ENCODE results near the gene RRAGA. TPM values are rescaled to one million over a fixed set of nuclear protein-coding genes. Genes with fewer than 3 reads are reported as not detected.
"Not testable (repeated sequence)": the region's sequence is repeated elsewhere in the genome, so short reads cannot be mapped to it uniquely, and the experiment has no call there.

The RRAGA gene
- polyA plus RNA-seq (2012; ENCODE audit: insufficient read depth, insufficient read length): 44.7 TPM

- peak within 1 kb of the TSS; percentile 88 for H3K4me3 ChIP-seq (ENCODE audit: low read length)
- DNase-seq (ENCODE audit: low read depth, low spot score): peak; percentile 93
Measured at GRCh38 chr9:19048966-19049916, at the start of gene RRAGA. Gene RRAGA (plus strand): TSS chr9:19049427. CDS start chr9:19049660, 233 bp downstream.

GRCh38 chr9:19000133-19000532, 49.1 kb upstream of the RRAGA start:
- H3K4me3 ChIP-seq (ENCODE audit: low read length): no peak overlapping the region
- no peak for DNase-seq (ENCODE audit: low read depth, low spot score)

GRCh38 chr9:19009391-19009965, 39.7 kb upstream of the RRAGA start:
- DNase-seq (ENCODE audit: low read depth, low spot score): no peak
- H3K4me3 ChIP-seq (ENCODE audit: low read length): no peak overlapping the region

GRCh38 chr9:19018201-19018600, 31.0 kb upstream of the RRAGA start:
- no peak for DNase-seq (ENCODE audit: low read depth, low spot score)
- no peak overlapping the region for H3K4me3 ChIP-seq (ENCODE audit: low read length)

GRCh38 chr9:19020886-19021455, 28.3 kb upstream of the RRAGA start:
- no peak for DNase-seq (ENCODE audit: low read depth, low spot score)
- H3K4me3 ChIP-seq (ENCODE audit: low read length): no peak overlapping the region

- not testable (repeated sequence) for H3K4me3 ChIP-seq (ENCODE audit: low read length); DNase-seq (ENCODE audit: low read depth, low spot score)
Measured at GRCh38 chr9:19021649-19022048, 27.6 kb upstream of the RRAGA start.

GRCh38 chr9:19022206-19022605, 27.0 kb upstream of the RRAGA start:
- H3K4me3 ChIP-seq (ENCODE audit: low read length): no peak overlapping the region
- no peak for DNase-seq (ENCODE audit: low read depth, low spot score)

GRCh38 chr9:19023078-19023477, 26.1 kb upstream of the RRAGA start:
- no peak for DNase-seq (ENCODE audit: low read depth, low spot score)
- H3K4me3 ChIP-seq (ENCODE audit: low read length): no peak overlapping the region

- no peak for DNase-seq (ENCODE audit: low read depth, low spot score)
- no peak overlapping the region for H3K4me3 ChIP-seq (ENCODE audit: low read length)
Measured at GRCh38 chr9:19026375-19026774, 22.9 kb upstream of the RRAGA start.

- DNase-seq (ENCODE audit: low read depth, low spot score): no peak
- no peak overlapping the region for H3K4me3 ChIP-seq (ENCODE audit: low read length)
Measured at GRCh38 chr9:19027825-19028224, 21.4 kb upstream of the RRAGA start.

GRCh38 chr9:19028835-19029451, 20.3 kb upstream of the RRAGA start:
- H3K4me3 ChIP-seq (ENCODE audit: low read length): no peak overlapping the region
- DNase-seq (ENCODE audit: low read depth, low spot score): peak; percentile 51

GRCh38 chr9:19030899-19031298, 18.3 kb upstream of the RRAGA start:
- no peak overlapping the region for H3K4me3 ChIP-seq (ENCODE audit: low read length)
- DNase-seq (ENCODE audit: low read depth, low spot score): no peak

- DNase-seq (ENCODE audit: low read depth, low spot score): no peak
- no peak overlapping the region for H3K4me3 ChIP-seq (ENCODE audit: low read length)
Measured at GRCh38 chr9:19032406-19032805, 16.8 kb upstream of the RRAGA start.

GRCh38 chr9:19033015-19033414, 16.2 kb upstream of the RRAGA start, which contains the start of gene SAXO1:
Gene SAXO1 (minus strand): TSS chr9:19033209. CDS start chr9:19032908, 301 bp downstream.
- DNase-seq (ENCODE audit: low read depth, low spot score): no peak
- no peak within 1 kb of the TSS for H3K4me3 ChIP-seq (ENCODE audit: low read length)

GRCh38 chr9:19036611-19037010, 12.6 kb upstream of the RRAGA start:
- no peak overlapping the region for H3K4me3 ChIP-seq (ENCODE audit: low read length)
- no peak for DNase-seq (ENCODE audit: low read depth, low spot score)

- H3K4me3 ChIP-seq (ENCODE audit: low read length): peak overlapping the region; percentile 88
- DNase-seq (ENCODE audit: low read depth, low spot score): no peak
Measured at GRCh38 chr9:19049917-19050636, 850 bp downstream of the RRAGA start.

GRCh38 chr9:19050637-19051591, 1.7 kb downstream of the RRAGA start:
- H3K4me3 ChIP-seq (ENCODE audit: low read length): no peak overlapping the region; the same call in 1 of the 2 replicates
- no peak for DNase-seq (ENCODE audit: low read depth, low spot score)

- no peak overlapping the region for H3K4me3 ChIP-seq (ENCODE audit: low read length)
- no peak for DNase-seq (ENCODE audit: low read depth, low spot score)
Measured at GRCh38 chr9:19057033-19057432, 7.8 kb downstream of the RRAGA start.

Data from Jurkat, Clone E6-1 (cell line).